NCI-H2107 treated with DMSO at 0.1 percent for 48 hours (cell line): ENCODE measurements around the gene ARHGAP30.

Experiments used
- DNase-seq: peaks from one replicate; lab custom pipeline; 2025; ENCODE audit not compliant: unreplicated experiment; lab: John Stamatoyannopoulos, UW

Gene ARHGAP30

DNA sequence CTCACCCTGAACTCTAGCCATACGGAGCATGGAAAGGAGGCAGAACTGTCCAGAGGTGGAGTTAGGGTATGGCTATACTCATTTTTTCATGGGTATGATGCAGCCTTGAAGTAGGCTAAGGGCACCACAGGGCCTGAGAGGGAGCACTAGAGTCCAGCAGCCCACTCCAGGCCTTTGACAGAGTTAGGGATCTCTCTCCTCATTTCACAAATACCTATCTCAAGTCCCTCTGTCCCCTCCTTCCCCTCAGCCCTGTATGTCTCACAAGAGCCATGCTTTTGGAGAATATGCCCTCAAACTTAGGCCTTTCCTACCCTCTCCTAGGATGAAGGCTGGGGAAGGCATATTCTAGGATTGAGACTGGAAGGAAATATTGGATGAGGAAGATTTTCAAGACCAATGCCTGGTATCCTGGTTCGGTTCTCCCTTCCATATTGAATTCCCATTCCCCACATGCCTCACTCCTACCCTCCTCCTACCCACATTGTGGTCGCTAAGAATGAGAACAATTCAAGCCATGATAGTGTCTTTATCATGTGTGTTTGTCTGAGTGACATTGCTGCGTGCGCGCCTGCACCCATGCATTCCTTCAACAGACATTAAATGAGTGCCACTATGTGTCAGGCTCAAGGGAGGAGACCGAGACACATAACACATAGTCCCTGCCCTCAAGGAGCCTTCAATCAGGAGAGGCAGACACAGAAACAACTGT, 22.3 kb upstream of the ARHGAP30 start:
- no peak for DNase-seq

DNA sequence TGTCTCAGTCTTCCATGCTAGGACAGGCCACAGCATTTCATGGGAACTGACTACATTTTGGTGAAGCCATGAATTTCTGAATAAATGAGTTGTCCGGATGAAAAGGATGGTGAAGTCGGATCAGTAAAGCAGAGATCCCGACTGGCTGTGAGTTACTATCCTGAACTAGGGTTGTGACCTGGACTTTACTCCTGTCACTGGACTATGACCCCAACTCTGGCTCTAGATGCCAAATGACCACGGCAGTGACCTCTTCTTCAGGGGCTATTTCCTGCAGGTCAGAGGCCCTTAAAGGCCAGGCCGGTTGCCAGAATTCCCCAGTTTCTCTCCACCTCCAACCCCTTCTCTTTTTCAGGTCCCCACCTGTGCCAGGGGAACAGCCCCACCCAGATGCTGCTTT, 21.4 kb upstream of the ARHGAP30 start:
- DNase-seq, result no peak

DNA sequence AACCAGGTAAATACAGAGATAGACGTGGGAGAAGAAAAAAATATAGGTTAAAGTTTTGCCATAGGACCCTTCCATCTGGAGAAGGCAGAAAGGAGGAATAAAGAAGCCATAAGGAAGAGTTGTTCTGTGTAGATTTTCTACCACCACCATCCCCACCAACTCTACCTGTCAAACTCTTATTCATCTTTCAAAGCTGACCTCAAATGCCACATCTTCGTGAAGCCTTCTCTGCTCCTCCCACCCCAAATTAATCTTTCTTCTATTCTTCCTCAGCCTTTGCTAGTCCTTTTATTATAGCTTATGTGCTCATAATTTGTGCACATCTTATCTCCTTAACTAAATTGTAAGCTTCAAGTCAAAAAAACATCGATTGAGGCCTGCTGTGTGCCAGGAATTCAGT, 20.9 kb upstream of the ARHGAP30 start:
- DNase-seq, result no peak

DNA sequence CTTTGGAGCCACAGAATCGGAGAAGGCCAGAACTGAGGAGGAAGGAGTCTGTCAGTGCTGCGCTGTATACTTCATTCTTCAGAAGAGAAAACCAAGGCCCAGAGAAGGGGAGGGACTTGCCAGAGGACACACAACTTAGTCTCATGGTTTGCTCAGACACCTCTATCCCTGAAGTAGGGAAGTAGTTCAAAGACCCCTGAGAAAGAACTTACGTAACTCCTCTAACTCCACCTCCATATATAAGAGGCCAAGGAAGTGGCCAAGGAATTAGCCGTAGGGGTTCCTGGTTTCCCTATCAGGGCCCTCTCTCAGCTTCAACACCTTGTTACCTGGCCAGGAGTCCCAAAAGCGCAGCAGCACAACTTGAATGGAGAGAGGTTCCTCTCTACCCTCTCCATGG, 20.2 kb upstream of the ARHGAP30 start:
- no peak for DNase-seq

DNA sequence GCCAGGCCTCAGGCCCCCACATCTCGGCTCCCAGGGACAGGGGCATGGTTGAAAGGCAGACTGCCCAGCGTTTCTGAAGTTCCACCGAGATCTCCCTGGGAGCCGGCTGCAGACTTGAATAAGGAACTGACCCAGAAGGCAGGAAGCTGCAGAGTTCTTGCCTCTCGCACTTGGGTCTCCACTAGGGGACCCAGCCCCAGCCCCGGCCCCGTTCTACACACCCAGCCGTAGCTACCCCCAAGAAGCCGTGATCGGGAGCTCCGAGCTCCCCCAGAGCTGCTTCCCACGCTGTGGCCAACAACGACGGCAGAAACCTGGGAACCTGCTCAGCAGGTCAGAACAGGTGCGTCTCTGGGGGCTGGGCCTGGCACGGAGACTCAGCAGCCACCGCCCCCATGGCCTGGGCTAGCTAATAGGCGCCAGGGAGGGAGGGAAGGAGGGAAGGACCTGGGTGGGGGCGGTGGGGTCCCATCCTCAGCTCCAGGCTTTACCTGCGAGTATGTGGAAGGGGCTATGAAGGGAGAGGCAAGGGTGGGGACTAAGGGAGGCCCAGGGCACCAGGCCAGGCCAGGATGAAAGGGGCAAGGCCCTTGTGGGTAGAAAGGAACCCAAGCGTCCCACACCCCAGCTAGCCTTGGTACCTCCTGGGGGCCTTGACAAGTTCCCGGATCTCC, 19.7 kb upstream of the ARHGAP30 start, which contains the start of gene NECTIN4:
Gene NECTIN4, minus strand, starts transcription at position 308 of the 674 bp plus-strand sequence. Its CDS starts 262 bp downstream, at position 46.
- DNase-seq, result no peak

DNA sequence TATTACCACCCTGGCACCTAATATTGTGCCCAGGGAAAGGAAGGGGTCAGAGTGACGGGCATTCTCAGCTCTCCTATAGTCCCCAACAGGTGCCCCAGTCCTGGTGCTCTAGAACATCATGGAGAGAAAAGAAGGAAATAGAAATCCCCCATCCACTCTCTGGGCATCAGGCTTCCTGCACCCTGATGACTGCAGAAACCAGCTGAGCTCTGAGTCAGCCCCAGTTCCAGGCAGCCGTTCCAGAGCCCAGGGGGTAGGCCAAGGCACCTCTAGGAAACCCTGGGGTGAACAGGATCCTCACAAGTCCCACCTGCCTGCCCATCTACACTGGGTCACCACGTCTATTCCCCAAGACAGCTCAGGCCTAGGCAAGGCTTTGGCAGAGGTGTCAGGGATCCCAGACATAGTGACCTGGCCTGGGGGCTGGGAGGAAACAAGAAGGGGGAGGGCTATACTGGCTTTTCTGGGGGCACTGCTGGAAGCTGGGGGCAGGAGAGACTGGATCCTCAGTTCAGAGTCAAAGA, 19.0 kb upstream of the ARHGAP30 start:
- no peak for DNase-seq

DNA sequence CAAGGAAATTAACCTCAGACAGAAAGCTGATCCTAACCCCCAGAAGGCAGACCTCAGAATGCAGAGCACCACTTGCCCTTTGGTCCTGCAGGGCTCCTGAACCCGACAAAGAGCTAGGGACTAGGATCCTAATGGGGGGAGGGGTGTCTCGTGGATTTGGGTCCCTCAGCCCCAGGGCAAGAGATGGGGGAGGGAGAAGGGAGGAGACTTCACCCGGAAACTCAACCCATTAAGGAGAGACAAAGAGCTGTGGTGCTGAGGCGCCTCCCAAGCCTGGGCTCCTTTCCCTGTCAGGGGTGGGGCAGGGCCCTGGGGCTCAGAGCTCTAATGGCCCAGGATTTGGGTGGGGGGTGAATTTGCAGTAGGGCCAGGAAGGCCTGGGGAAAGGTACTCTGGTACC, 16.8 kb upstream of the ARHGAP30 start:
- DNase-seq, result no peak

DNA sequence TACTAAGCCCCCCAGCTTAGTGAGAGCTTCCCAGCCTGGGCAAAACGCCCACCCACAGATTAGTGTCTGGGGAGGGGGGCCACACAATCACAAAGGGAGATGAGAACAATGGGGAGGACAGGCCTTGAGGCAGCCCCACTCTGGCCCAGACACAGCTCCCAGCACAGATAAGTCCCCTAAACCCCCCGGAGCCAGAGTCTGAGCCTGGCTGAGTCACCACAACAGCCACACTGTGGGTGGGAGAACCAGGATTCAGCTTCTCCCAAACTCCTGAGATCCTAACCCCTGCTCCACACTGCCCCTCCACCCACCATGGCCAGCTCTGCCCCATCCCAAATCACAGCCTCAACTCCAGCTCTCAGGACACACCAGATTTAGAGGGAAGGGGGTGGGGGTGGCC, 15.5 kb upstream of the ARHGAP30 start:
- no peak for DNase-seq

DNA sequence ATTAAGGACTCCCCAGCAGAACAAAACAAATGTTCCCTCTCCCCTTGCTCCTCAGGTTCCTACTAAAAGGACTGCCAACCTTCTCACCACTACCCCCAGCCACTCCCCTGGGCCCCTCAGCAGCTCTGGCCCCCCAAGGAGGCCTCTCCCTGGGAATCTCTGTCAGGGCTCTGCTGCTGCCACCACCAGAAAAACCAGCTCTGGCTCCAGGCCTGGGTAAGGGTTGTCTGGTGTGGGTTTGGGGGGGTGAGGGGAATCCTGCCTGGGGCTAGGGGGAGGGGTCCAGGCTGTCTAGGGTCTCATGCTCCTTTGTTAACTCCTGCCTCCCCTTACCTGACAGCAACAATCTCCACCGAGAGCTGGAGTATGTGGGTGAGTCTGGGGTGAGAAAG, 14.9 kb upstream of the ARHGAP30 start:
- no peak for DNase-seq

DNA sequence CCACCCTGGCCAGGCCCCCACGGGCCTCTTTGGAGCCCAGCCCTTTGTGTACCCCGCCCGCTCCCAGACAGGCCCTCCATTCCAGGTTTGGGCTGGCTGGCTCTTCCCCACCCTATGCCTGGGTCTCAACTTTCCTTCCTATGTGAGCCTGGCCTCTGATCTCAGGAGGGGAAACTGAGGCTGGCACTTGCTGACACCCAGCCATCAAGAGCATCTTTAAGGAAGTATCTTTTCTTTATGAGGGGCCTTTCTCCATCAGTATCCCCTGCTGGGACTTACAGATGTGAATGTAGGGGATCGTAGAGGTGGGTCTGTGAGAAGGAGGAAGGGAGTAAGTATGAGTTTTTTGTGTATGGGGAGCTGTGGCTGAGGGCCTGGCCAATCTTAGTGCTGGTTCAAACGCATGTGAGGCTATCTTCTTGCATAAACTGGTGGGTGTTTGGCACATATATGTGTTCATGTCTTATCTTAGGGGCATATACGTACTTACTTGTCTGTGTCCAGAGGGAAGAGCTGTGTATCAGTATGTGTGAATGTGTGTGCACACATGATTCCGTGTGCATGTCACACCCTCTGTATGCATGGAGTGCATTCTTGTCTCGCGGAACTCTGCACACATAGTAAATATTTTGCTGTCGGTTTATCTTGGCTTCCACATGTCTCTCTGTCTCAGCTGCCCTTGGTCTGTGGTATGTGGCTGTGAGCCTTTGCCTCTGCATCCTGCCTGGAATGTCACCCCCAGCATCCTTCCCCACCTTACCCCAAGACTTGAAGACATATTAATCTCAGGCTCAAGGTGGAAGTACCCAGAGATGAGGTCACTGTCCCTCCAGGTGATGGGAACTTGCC, 14.3 kb upstream of the ARHGAP30 start:
- no peak for DNase-seq

DNA sequence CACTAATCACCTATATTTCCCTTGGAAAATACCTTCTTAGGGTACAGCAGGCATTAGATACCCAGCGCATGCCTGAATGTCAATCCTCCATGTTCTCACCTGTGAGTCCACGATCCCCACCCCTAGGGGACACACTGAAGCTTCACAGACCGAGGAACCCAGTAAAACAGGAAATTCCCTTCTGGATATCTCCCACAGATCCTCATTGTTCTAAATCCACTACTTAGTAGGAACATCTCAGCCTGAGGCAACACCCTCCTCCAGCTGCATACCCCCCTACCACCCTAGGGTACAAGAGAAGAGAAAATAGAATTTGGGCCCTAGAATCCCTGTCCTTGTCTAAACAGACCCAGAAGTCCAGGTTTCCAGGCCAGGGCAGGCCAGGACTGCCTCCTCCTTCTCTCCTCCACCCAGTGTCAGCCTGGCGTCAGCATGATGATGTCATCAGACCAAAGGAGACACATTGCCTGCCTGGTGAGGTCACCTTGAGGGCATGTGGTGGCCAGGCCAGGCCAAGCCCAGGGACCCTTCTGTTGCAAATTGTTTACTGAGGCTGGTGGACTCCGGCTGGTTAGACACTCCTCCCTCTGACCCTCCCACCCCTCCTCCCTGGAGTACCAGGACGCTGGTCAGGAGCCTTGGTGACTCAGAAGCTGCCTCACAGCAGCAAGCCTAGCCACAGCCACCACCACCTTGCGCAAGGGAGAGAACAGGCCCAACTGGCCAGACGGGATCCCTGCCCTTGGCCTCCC, 13.5 kb upstream of the ARHGAP30 start:
- DNase-seq, result no peak

DNA sequence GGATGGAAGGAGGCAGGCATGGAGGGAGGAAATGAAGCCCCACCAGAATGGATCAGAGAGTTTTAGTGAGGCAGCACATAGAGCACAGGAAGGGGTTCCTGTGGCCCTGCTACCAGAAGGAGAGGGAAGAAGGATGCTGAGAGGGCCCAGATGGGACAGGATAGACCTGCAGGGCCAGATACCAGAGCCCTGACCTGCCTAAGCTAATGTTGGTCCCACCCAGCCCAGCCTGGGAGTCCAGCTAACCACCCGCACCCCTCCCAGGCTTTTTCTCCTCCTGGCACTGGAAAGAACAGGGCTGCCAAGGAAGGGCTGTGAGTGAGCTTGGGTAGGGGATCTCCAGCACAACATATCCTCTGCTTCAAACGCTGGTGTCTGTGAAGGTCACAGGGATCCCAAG, 12.8 kb upstream of the ARHGAP30 start:
- no peak for DNase-seq

DNA sequence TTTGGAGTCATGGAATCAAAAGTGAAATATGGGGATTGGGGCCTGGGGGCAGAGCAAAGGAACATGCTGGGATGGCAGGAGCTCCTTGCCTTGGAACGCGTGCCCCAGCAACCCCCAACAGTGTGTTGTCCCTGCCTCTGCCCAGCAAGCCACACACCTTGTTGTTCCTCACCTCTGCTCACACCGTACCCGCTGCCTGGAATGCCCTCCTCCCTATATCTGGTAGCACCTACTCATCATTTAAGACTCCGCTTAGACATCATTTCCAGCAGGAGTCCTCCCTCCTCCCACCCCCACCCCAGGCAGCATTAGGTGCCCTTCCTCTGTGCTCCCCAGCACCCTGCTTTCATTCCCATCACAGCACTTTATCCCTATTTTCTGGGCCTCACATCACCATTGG, 11.8 kb upstream of the ARHGAP30 start:
- no peak for DNase-seq

DNA sequence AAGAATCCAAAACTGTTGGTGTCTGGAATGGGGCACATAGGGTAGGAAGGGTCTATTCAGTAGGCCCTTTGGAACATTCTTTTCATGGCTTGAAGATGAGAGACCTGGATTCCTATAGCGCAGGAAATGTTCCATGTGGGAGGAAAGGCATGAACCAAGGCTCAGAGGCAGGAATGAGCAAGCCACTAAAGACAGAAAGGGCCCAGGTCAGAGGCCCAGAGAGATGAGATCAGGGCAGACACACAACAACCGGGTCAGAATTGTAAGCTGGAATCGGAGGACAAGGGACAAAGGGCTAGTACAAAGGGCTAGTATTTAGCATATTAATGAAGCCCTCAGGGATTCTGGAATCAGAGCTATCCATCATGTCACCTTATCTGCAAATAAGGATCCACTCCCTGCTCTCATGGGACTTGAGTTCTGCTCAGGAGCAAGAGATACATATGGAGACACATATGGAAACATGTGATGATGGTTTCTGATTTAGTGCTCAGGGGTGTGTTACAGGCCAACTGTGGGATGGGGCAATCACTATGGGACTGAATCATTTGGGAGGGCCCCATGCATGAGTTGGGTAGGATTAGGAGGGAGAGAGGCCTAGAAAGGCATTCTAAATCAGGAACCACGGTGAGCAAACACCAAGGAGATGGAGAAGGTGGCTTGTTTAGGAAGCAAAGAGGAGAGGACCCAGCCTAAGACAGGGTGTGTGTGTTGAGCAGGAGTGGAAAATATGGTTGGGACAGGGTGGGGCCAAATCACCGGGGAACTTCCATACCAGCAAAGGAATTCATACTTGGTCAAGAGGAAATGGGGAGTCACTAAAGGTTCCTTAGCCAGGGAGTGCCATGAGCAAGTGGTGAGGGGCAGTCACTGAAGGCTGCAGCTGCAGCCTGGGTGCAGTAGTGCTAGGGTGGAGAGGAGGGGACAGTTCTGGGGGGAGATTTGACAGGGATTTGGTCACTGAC, 11.0 kb upstream of the ARHGAP30 start:
- no peak for DNase-seq

DNA sequence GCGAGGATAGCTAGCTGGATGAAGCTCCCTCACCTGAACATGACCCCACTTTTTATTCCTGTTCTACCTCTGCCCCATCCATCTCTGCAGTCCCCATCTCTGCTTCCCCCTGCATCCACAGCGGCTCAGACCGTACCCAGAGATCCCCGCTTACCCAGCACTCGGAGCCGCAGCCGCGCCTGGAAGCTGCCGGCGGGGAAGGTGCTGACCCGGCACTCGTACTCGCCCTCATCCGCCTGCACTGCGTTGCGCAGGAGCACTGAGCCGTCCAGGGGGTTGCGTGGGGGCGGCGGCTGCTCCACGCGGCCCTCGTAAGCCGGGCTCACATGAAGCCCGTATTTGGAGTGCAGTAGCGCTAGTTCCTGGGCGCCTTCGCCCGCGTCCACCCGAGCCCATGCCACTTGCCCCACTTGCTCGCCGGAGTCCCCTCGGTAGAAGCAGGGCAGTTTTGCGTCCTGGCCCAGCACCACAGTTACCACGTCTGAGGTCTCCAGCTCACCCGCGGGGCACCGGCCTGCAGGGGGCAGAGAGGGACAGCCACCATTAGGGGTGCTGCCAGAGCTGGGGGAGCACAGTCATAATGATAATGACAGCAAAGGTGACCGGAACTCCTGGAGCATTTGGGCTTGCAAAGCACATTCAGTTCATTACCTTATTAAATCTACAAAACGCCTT, 9.9 kb upstream of the ARHGAP30 start:
- no peak for DNase-seq

DNA sequence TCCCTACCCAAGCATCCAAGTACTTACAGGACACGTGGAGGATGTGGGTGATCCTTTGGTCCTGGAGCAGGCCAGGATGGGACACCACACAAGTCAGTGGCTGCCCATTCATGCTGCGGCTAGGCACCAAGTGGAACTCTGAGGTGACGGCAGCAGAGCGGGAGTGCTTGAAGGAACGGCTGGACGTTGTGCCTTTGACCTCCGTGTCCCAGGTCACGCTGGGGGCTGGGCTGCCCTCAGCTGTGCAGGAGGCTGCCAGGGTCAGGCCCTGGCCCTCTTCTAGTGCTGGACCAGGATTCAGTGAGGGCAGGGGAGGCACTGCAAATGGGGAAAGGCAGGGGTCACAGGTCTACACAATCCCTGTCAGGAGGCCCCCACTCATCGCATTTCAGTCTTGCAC, 7.7 kb upstream of the ARHGAP30 start:
- DNase-seq, result no peak

DNA sequence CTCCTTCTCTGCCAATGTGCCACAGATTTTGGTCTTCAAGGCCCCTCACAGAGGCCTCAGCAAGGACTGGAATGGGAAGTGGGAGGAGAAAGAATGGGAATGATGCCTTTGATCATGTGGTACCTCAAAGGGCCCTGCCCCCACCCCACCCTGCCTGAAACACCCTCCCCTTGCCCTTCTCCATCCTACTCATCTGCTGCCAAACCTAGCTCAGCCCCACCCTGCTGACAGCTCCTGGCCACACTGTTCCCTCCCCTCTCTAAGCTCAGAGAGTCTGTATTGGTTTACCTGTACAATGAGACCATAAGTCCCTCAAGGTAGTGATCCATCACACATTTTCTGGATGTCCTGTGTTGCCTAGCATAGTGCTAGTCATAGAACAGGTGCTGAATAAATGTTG, 6.7 kb upstream of the ARHGAP30 start:
- DNase-seq, result no peak

DNA sequence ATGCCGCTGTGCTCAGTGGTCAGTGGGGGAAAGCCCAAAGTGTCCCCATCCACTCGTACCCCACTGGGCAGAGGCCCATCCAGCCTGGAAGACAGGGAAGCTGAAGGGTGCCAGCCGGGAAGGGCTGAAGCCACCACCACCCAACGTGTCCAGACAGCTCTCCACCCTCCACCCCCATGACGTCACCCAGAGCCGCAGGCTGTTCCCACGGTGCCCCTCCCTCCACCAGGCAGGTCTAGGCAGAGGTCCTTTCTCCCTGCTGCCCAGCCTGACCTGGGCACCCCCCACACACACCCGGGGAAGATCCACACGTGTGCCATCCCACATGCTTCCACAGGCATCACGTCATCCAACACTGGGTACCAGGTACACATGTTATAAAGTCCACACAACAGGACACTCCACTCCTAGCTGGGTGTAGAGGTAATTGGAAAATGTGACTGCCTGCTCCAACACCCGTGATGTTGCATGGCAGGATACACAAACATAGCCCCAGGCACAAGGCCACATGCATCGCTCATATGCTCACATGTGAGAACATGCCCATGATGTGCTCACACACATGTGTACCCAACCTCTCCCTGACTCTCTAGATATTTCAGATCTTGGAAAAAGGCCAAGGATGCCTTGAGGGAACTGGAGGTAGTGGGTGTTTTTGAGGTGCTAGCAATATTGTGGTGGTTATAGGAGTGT, 5.1 kb upstream of the ARHGAP30 start:
- DNase-seq, result no peak
